OCI-LY3 (cell line): ENCODE data around the gene VAV1.

Experiments used
- H2AFZ ChIP-seq: fragments of 200-600, 300-600 bp; shearing (Covaris generic); 2 replicates; pipeline ENCODE4 v1.6.0; 2014; ENCODE audit warnings: antibody characterized with exemption, low read depth, low read length
- H3K27ac ChIP-seq: fragments of 200-600, 300-600 bp; sonication (generic); 2 replicates; pipeline ENCODE4 v1.5.1; 2014; ENCODE audit warnings: mild to moderate bottlenecking, low read length, moderate library complexity, mixed read lengths
- H3K27me3 ChIP-seq: fragments of 200-600, 300-600 bp; sonication (generic); 2 replicates; pipeline ENCODE4 v1.6.1; 2014; ENCODE audit warnings: low read depth, low read length, mixed read lengths
- H3K36me3 ChIP-seq: fragments of 200-600, 300-600 bp; sonication (generic); replicated peaks from 2 replicates; pipeline ENCODE3; 2014; ENCODE audit warnings: low read depth, low read length, mixed read lengths
- H3K4me1 ChIP-seq: fragments of 300-600, 200-600 bp; sonication (generic); 2 replicates; pipeline ENCODE4 v1.6.1; 2014; ENCODE audit warnings: low read length, mixed read lengths
- H3K4me2 ChIP-seq: fragments of 200-600, 300-600 bp; sonication (generic); 2 replicates; pipeline ENCODE4 v1.6.1; 2014; ENCODE audit warnings: low read length, mixed read lengths
- H3K4me3 ChIP-seq: fragments of 300-600, 200-600 bp; sonication (generic); 2 replicates; pipeline ENCODE4 v1.5.1; 2014; ENCODE audit warnings: antibody characterized with exemption, mild to moderate bottlenecking, low read length, moderate library complexity
- H3K79me2 ChIP-seq: fragments of 300-600, 200-600 bp; shearing (Covaris generic); 2 replicates; pipeline ENCODE4 v1.6.1; 2014; ENCODE audit warnings: mild to moderate bottlenecking, low read length, mixed read lengths
- H3K9ac ChIP-seq: fragments of 300-600, 200-600 bp; shearing (Covaris generic); 2 replicates; pipeline ENCODE4 v1.6.0; 2014; ENCODE audit warnings: mild to moderate bottlenecking, low read length, moderate library complexity
- H3K9me3 ChIP-seq: fragments of 200-600, 300-600 bp; shearing (Covaris generic); 2 replicates; pipeline ENCODE4 v1.6.1; 2014; ENCODE audit warnings: low read length, mixed read lengths; ENCODE audit not compliant: insufficient read depth
- H4K20me1 ChIP-seq: fragments of 200-600, 300-600 bp; sonication (generic); 2 replicates; pipeline ENCODE4 v1.6.1; 2016; ENCODE audit warnings: low read length, mixed read lengths; ENCODE audit not compliant: insufficient read depth
- EZH2phosphoT487 ChIP-seq: fragments of 200-600 bp; shearing (Covaris generic); IDR thresholded peaks from 2 replicates; pipeline ENCODE4 v1.6.1; 2018; ENCODE audit warnings: antibody characterized with exemption, mixed run types, low read depth
- TF ChIP-seq, protein P1 (sequence below): fragments of 200-600, 300-600 bp; sonication (generic); IDR thresholded peaks from 2 replicates; pipeline ENCODE4 v1.5.1; 2014; ENCODE audit warnings: antibody characterized with exemption, low read length, low read depth

Gene VAV1

DNA sequence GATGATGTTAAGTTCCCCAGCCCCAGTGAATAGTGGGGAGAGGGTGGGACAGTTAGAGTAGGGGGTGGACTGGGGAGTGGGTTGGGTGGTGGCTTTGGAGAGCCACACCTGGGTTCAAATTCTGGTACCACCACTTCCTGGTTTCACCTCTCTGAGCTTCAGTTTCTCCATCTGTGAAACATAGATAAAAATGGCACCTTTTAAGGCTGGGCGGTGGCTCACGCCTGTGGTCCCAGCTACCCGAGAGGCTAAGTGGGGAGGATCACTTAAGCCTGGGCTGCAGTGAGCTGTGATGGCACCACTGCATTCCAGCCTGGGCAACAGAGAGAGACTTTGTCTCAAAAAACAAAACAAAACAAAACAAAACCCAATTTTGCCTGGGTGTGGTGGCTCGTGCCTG lies 5.9 kb downstream of the VAV1 start:
- H4K20me1 ChIP-seq = peaks cover 86% of the 10 kb centered on the region
- no peak overlapping the region for H3K4me2 ChIP-seq
- no peak overlapping the region for H2AFZ ChIP-seq
- no peak overlapping the region for H3K4me3 ChIP-seq
- no peak overlapping the region for H3K9ac ChIP-seq
- no peaks in the 10 kb centered on the region for H3K27me3 ChIP-seq
- peaks cover 30% of the 10 kb centered on the region for H3K4me1 ChIP-seq
- peaks cover 93% of the 10 kb centered on the region for H3K79me2 ChIP-seq
- H3K36me3 ChIP-seq = peaks cover 36% of the 10 kb centered on the region
- no peak overlapping the region for H3K27ac ChIP-seq
- no peaks in the 10 kb centered on the region for H3K9me3 ChIP-seq
- TF ChIP-seq, protein P1, sequence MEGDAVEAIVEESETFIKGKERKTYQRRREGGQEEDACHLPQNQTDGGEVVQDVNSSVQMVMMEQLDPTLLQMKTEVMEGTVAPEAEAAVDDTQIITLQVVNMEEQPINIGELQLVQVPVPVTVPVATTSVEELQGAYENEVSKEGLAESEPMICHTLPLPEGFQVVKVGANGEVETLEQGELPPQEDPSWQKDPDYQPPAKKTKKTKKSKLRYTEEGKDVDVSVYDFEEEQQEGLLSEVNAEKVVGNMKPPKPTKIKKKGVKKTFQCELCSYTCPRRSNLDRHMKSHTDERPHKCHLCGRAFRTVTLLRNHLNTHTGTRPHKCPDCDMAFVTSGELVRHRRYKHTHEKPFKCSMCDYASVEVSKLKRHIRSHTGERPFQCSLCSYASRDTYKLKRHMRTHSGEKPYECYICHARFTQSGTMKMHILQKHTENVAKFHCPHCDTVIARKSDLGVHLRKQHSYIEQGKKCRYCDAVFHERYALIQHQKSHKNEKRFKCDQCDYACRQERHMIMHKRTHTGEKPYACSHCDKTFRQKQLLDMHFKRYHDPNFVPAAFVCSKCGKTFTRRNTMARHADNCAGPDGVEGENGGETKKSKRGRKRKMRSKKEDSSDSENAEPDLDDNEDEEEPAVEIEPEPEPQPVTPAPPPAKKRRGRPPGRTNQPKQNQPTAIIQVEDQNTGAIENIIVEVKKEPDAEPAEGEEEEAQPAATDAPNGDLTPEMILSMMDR = no peak
- TF ChIP-seq EZH2phosphoT487 = no peak

DNA sequence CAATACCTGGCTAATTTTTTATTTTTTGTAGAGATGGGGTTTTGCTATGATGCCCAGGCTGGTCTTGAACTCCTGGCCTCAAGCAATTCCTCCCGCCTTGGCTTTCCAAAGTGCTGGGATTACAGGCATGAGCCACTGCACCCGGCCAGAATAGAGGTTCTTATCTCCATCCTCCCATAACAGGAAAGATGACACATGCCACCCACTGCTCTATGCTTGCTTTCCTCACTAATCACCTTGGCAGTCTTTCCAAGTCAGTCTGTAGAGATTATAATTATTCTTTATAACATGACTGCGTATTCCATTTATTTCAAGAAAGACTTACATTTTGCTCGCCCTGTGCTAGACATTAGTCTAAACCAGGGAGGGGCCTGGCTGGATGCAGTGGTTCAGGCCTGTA lies 6.7 kb downstream of the VAV1 start:
- H4K20me1 ChIP-seq = peaks cover 89% of the 10 kb centered on the region
- no peak overlapping the region for H2AFZ ChIP-seq
- H3K9me3 ChIP-seq = no peaks in the 10 kb centered on the region
- H3K27ac ChIP-seq = no peak overlapping the region
- H3K9ac ChIP-seq = no peak overlapping the region
- H3K36me3 ChIP-seq = peaks cover 36% of the 10 kb centered on the region
- H3K27me3 ChIP-seq = no peaks in the 10 kb centered on the region
- H3K4me2 ChIP-seq = no peak overlapping the region
- H3K4me3 ChIP-seq = no peak overlapping the region
- TF ChIP-seq, protein P1 = no peak
- TF ChIP-seq EZH2phosphoT487 = no peak
- H3K79me2 ChIP-seq = peaks cover 95% of the 10 kb centered on the region
- peaks cover 28% of the 10 kb centered on the region for H3K4me1 ChIP-seq

DNA sequence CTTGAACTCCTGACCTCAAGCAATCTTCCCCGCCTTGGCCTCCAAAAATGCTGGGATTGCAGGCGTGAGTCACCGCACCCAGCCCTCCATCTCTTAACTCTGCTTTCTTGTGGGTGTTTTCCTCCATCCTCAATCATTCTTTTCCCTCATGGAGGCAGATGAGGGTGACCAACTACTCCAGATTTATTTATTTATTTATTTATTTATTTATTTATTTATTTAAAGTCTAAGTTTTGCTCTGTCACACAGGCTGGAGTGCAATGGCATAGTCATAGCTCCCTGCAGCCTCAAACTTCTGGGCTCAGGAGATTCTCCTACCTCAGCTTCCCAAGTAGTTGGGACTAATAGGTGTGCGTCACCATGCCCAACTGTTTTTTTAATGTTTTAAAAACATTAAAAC lies 14.9 kb downstream of the VAV1 start:
- Histone ChIP-seq H3K27me3 (no peaks in the 10 kb centered on the region), H2AFZ (no peak overlapping the region), H3K4me3 (no peak overlapping the region), H3K27ac (no peak overlapping the region), H4K20me1 (peaks cover 61% of the 10 kb centered on the region), H3K4me1 (peaks cover 8% of the 10 kb centered on the region), H3K9me3 (no peaks in the 10 kb centered on the region), H3K9ac (no peak overlapping the region), H3K36me3 (peaks cover 44% of the 10 kb centered on the region), H3K79me2 (peaks cover 78% of the 10 kb centered on the region), H3K4me2 (no peak overlapping the region)
- TF ChIP-seq, protein P1 = no peak
- no peak for TF ChIP-seq EZH2phosphoT487

DNA sequence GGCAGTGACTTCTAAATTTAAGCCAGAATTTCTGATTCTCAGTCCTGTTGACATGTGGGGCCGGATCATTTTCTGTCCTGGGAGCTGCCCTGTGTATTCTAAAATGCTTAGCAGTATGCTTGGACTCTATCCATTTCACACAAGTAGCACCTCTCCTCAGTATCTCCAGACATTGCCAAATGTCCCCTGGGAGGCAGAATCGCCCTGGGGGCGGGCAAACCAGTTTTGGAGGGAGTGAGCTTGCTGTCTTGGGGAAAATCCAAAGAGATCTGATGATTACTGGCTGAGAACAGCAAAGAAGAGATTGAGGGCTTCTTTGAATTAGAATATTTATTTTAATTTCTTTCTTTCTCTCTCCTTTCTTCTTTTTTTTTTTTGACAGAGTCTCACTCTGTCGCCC lies 16.4 kb downstream of the VAV1 start:
- Histone ChIP-seq H3K9ac (no peak overlapping the region), H3K9me3 (no peaks in the 10 kb centered on the region), H3K79me2 (peaks cover 77% of the 10 kb centered on the region), H3K4me3 (no peak overlapping the region), H3K36me3 (peaks cover 55% of the 10 kb centered on the region), H3K27me3 (no peaks in the 10 kb centered on the region), H3K4me2 (no peak overlapping the region), H3K27ac (no peak overlapping the region), H2AFZ (no peak overlapping the region), H4K20me1 (peaks cover 59% of the 10 kb centered on the region), H3K4me1 (no peaks in the 10 kb centered on the region)
- TF ChIP-seq, protein P1 = no peak
- TF ChIP-seq EZH2phosphoT487 = no peak
